OCI-LY7 (cell line): ENCODE measurements around the gene VWA2. TPM values are rescaled to one million over a fixed set of nuclear protein-coding genes. Genes with fewer than 3 reads are reported as not detected.

Source experiments
- BruUV-seq: library from RNA; stranded (reverse); fragments of 400-500 nt; replicated peaks from 2 replicates; lab custom pipeline; 2021; lab: Mats Ljungman, UMichigan
- CTCF ChIA-PET: fragments of 300-600 bp; sonication (Branson Sonifier 250); formaldehyde crosslinking; loops from one replicate; lab custom pipeline; 2022; ENCODE audit warnings: antibody characterized with exemption; ENCODE audit not compliant: unreplicated experiment; lab: Charles Lee
- POLR2A ChIA-PET: fragments of 300-600 bp; sonication (Branson Sonifier 250); formaldehyde crosslinking; loops from one replicate; lab custom pipeline; 2022; ENCODE audit warnings: antibody characterized with exemption; lab: Charles Lee
- DNase-seq: peaks from one replicate; pipeline ENCODE4 v3.0.0-alpha.2; 2015; ENCODE audit warnings: low spot score
- H2AFZ ChIP-seq: fragments of 200-600 bp; sonication (generic), shearing (Covaris generic); 2 replicates; pipeline ENCODE4 v1.6.1; 2014; ENCODE audit warnings: mild to moderate bottlenecking, antibody characterized with exemption, low read length, moderate library complexity
- H3K27ac ChIP-seq: fragments of 200-600 bp; sonication (generic); 2 replicates; pipeline ENCODE4 v1.5.1; 2014; ENCODE audit warnings: mixed run types, low read depth, mild to moderate bottlenecking, moderate library complexity, low read length, inconsistent platforms; ENCODE audit not compliant: poor library complexity, severe bottlenecking
- H3K36me3 ChIP-seq: fragments of 200-600 bp; sonication (generic); 2 replicates; pipeline ENCODE4 v1.6.1; 2014; ENCODE audit warnings: mild to moderate bottlenecking, antibody characterized with exemption, low read length, moderate library complexity, mixed read lengths; ENCODE audit not compliant: insufficient read depth
- H3K4me1 ChIP-seq: fragments of 200-600 bp; sonication (generic); 2 replicates; pipeline ENCODE4 v1.5.1; 2014; ENCODE audit warnings: mild to moderate bottlenecking, low read length; ENCODE audit not compliant: insufficient read depth, poor library complexity, severe bottlenecking
- H3K4me2 ChIP-seq: fragments of 200-600 bp; sonication (generic); 2 replicates; pipeline ENCODE4 v1.6.1; 2014; ENCODE audit warnings: mild to moderate bottlenecking, low read length
- H3K4me3 ChIP-seq: fragments of 200-600 bp; sonication (generic); 2 replicates; pipeline ENCODE4 v1.5.1; 2014; ENCODE audit warnings: mild to moderate bottlenecking, low read depth, low read length; ENCODE audit not compliant: poor library complexity, severe bottlenecking
- H3K79me2 ChIP-seq: fragments of 200-600 bp; sonication (generic); 2 replicates; pipeline ENCODE4 v1.6.1; 2016; ENCODE audit warnings: low read depth, mild to moderate bottlenecking, low read length, moderate library complexity, mixed read lengths; ENCODE audit not compliant: insufficient read depth
- H3K9me2 ChIP-seq: fragments of 200-600 bp; sonication (generic); 2 replicates; pipeline ENCODE4 v1.6.1; 2016; ENCODE audit warnings: mild to moderate bottlenecking, low read length, mixed read lengths; ENCODE audit not compliant: insufficient read depth
- H3K9me3 ChIP-seq: fragments of 200-600 bp; sonication (generic); 2 replicates; pipeline ENCODE4 v1.6.1; 2014; ENCODE audit warnings: mild to moderate bottlenecking, mixed run types, low read length, mixed read lengths
- H4K20me1 ChIP-seq: fragments of 200-600 bp; sonication (generic); 2 replicates; pipeline ENCODE4 v1.6.1; 2014; ENCODE audit warnings: mild to moderate bottlenecking, antibody characterized with exemption, low read length, moderate library complexity, mixed read lengths; ENCODE audit not compliant: insufficient read depth
- CTCF ChIP-seq: fragments of 200-600 bp; sonication (generic); conservative IDR thresholded peaks from 2 replicates; pipeline ENCODE4 v1.5.1; 2014; ENCODE audit warnings: mild to moderate bottlenecking, antibody characterized with exemption, low read length, moderate library complexity, mixed read lengths
- EZH2phosphoT487 ChIP-seq: fragments of 200-600 bp; sonication (generic); IDR thresholded peaks from 2 replicates; pipeline ENCODE4 v1.6.1; 2018; ENCODE audit warnings: low read depth, borderline replicate concordance, mild to moderate bottlenecking, mixed run types, antibody characterized with exemption, low read length, moderate library complexity, mixed read lengths
- intact Hi-C: fragments of 100-400 bp; cut with micrococcal nuclease; formaldehyde crosslinking; loops from one replicate; pipeline ENCODE4 v1.10.0; 2022; ENCODE audit not compliant: unreplicated experiment
- total RNA-seq, 2 experiments: library from RNA; depleted of rRNA in 1 of 2; stranded (reverse); fragments of >200 nt in 1 of 2; shearing (Covaris generic) in 1 of 2; gene quantifications; 2 replicates each; pipeline ENCODE4 v1.2.3, GENCODE V29; 2014 to 2022

VWA2 gene
- total RNA-seq, 2 experiments from 2014 or later, result not detected

GRCh38 chr10:114311023-114311422 is 72.0 kb downstream of the VWA2 start:
- Histone ChIP-seq H3K4me2 (no peak overlapping the region), H4K20me1 (no peaks in the 10 kb centered on the region), H3K4me3 (no peak overlapping the region), H3K79me2 (no peaks in the 10 kb centered on the region), H3K4me1 (no peaks in the 10 kb centered on the region), H2AFZ (no peak overlapping the region), H3K36me3 (no peaks in the 10 kb centered on the region), H3K27ac (no peak overlapping the region), H3K9me2 (no peaks in the 10 kb centered on the region), H3K9me3 (no peaks in the 10 kb centered on the region)
- CTCF ChIA-PET, result no interaction called here
- DNase-seq, result no peak
- intact Hi-C loops, result no loop called here
- POLR2A ChIA-PET, result no interaction called here
- no TSS peak for BruUV-seq
- TF ChIP-seq EZH2phosphoT487 (no peak), CTCF (no peak)

GRCh38 chr10:114311496-114312209 is 72.6 kb downstream of the VWA2 start:
- no peak overlapping the region for H3K4me3 ChIP-seq
- TF ChIP-seq EZH2phosphoT487, result no peak
- no peak for TF ChIP-seq CTCF
- DNase-seq, result no peak
- ChIA-PET CTCF (no interaction called here), POLR2A (no interaction called here)
- no peak overlapping the region for H3K4me2 ChIP-seq
- H3K9me3 ChIP-seq, result no peaks in the 10 kb centered on the region
- H2AFZ ChIP-seq, result no peak overlapping the region
- no TSS peak for BruUV-seq
- intact Hi-C loops, result no loop called here
- no peaks in the 10 kb centered on the region for H3K79me2 ChIP-seq
- no peak overlapping the region for H3K27ac ChIP-seq
- no peaks in the 10 kb centered on the region for H3K4me1 ChIP-seq
- H3K9me2 ChIP-seq, result no peaks in the 10 kb centered on the region
- no peaks in the 10 kb centered on the region for H4K20me1 ChIP-seq
- H3K36me3 ChIP-seq, result no peaks in the 10 kb centered on the region

GRCh38 chr10:114313139-114313538 is 74.1 kb downstream of the VWA2 start:
- Histone ChIP-seq H3K36me3 (no peaks in the 10 kb centered on the region), H2AFZ (no peak overlapping the region), H3K27ac (no peak overlapping the region), H3K79me2 (no peaks in the 10 kb centered on the region), H4K20me1 (no peaks in the 10 kb centered on the region), H3K4me2 (no peak overlapping the region), H3K9me2 (no peaks in the 10 kb centered on the region), H3K4me1 (no peaks in the 10 kb centered on the region), H3K9me3 (no peaks in the 10 kb centered on the region), H3K4me3 (no peak overlapping the region)
- POLR2A ChIA-PET, result no interaction called here
- BruUV-seq, result no TSS peak
- TF ChIP-seq EZH2phosphoT487 (no peak), CTCF (no peak)
- intact Hi-C loops, result no loop called here
- no peak for DNase-seq
- CTCF ChIA-PET, result no interaction called here
